Trophoblast cell (in vitro differentiated cells and primary cell): ENCODE measurements around the gene ASPG.

Experiments used
- DNase-seq, 2 donors: peaks; one replicate each; pipeline ENCODE4 v3.0.0-alpha.2; 2016
- H2AFZ ChIP-seq: 2 replicates; pipeline ENCODE4 v1.6.1; 2013; ENCODE audit warnings: low read length, moderate library complexity, mild to moderate bottlenecking; ENCODE audit not compliant: insufficient read depth, poor library complexity
- H2AK5ac ChIP-seq: 2 replicates; pipeline ENCODE4 v1.6.1; 2013; ENCODE audit warnings: mild to moderate bottlenecking, low read length
- H2BK120ac ChIP-seq: 2 replicates; pipeline ENCODE4 v1.6.1; 2013; ENCODE audit warnings: low read length, mild to moderate bottlenecking, moderate library complexity; ENCODE audit not compliant: insufficient read depth, poor library complexity
- H2BK12ac ChIP-seq: 2 replicates; pipeline ENCODE4 v1.6.1; 2013; ENCODE audit warnings: mild to moderate bottlenecking, low read length, moderate library complexity
- H2BK5ac ChIP-seq: 2 replicates; pipeline ENCODE4 v1.6.1; 2013; ENCODE audit warnings: low read length, low read depth, moderate library complexity, mild to moderate bottlenecking; ENCODE audit not compliant: poor library complexity
- H3K14ac ChIP-seq: 2 replicates; pipeline ENCODE4 v1.6.1; 2013; ENCODE audit warnings: mild to moderate bottlenecking, low read length
- H3K18ac ChIP-seq: 2 replicates; pipeline ENCODE4 v1.6.1; 2013; ENCODE audit warnings: mild to moderate bottlenecking, low read length
- H3K23ac ChIP-seq: 2 replicates; pipeline ENCODE4 v1.6.1; 2013; ENCODE audit warnings: low read length
- H3K27ac ChIP-seq: 2 replicates; pipeline ENCODE4 v1.5.1; 2013; ENCODE audit warnings: low read depth, mild to moderate bottlenecking, inconsistent platforms, low read length, moderate library complexity
- H3K27me3 ChIP-seq: 2 replicates; pipeline ENCODE4 v1.6.1; 2013; ENCODE audit warnings: inconsistent platforms, mild to moderate bottlenecking, low read length, moderate library complexity; ENCODE audit not compliant: insufficient read depth
- H3K36me3 ChIP-seq, 2 experiments: 1 replicate in 1 of 2; 2 replicates in 1 of 2; pipeline ENCODE4 v1.6.1; 2013; ENCODE audit warnings: low read length in 2 of 2, mild to moderate bottlenecking in 2 of 2, moderate library complexity in 1 of 2; ENCODE audit not compliant: insufficient read depth in 2 of 2, control insufficient read depth in 1 of 2
- H3K4ac ChIP-seq: 2 replicates; pipeline ENCODE4 v1.6.1; 2013; ENCODE audit warnings: low read depth, mild to moderate bottlenecking, low read length, moderate library complexity
- H3K4me1 ChIP-seq, 2 experiments: 1 replicate in 1 of 2; 2 replicates in 1 of 2; pipeline ENCODE4 v1.6.1; 2013; ENCODE audit warnings: low read length in 2 of 2, mild to moderate bottlenecking in 2 of 2, moderate library complexity in 1 of 2; ENCODE audit not compliant: insufficient read depth in 2 of 2, control insufficient read depth in 1 of 2
- H3K4me2 ChIP-seq: 2 replicates; pipeline ENCODE4 v1.6.1; 2013; ENCODE audit warnings: inconsistent platforms, mild to moderate bottlenecking, low read length, moderate library complexity
- H3K4me3 ChIP-seq: 2 replicates; pipeline ENCODE4 v1.5.1; 2013; ENCODE audit warnings: mild to moderate bottlenecking, low read depth, low read length, inconsistent platforms
- H3K79me1 ChIP-seq: one replicate; pipeline ENCODE4 v1.6.1; 2013; ENCODE audit warnings: low read length
- H3K79me2 ChIP-seq: 2 replicates; pipeline ENCODE4 v1.6.1; 2013; ENCODE audit warnings: low read length, mild to moderate bottlenecking; ENCODE audit not compliant: control insufficient read depth, insufficient read depth, poor library complexity
- H3K9ac ChIP-seq: 2 replicates; pipeline ENCODE4 v1.6.1; 2013; ENCODE audit warnings: mild to moderate bottlenecking, low read length
- H3K9me3 ChIP-seq: 2 replicates; pipeline ENCODE4 v1.6.1; 2013; ENCODE audit warnings: low read depth, mild to moderate bottlenecking, control low read depth, inconsistent platforms, low read length; ENCODE audit not compliant: insufficient read depth
- H4K12ac ChIP-seq: 2 replicates; pipeline ENCODE4 v1.6.1; 2013; ENCODE audit warnings: low read depth, mild to moderate bottlenecking, low read length, moderate library complexity
- H4K8ac ChIP-seq: 2 replicates; pipeline ENCODE4 v1.6.1; 2013; ENCODE audit warnings: low read depth, mild to moderate bottlenecking, low read length, moderate library complexity
- H4K91ac ChIP-seq: one replicate; pipeline ENCODE4 v1.6.1; 2013; ENCODE audit warnings: low read depth, mild to moderate bottlenecking, low read length, moderate library complexity
- WGBS: extraction: QIAGEN DNeasy Blood & Tissue Kit; methylation state at CpG from one replicate; pipeline ENCODE4 v1.1.7; 2013; ENCODE audit warnings: missing lambda C conversion rate; ENCODE audit not compliant: insufficient read length, insufficient coverage; ENCODE audit errors: extremely low coverage; 5-methylcytosine and 5-hydroxymethylcytosine counted together

Gene ASPG

DNA sequence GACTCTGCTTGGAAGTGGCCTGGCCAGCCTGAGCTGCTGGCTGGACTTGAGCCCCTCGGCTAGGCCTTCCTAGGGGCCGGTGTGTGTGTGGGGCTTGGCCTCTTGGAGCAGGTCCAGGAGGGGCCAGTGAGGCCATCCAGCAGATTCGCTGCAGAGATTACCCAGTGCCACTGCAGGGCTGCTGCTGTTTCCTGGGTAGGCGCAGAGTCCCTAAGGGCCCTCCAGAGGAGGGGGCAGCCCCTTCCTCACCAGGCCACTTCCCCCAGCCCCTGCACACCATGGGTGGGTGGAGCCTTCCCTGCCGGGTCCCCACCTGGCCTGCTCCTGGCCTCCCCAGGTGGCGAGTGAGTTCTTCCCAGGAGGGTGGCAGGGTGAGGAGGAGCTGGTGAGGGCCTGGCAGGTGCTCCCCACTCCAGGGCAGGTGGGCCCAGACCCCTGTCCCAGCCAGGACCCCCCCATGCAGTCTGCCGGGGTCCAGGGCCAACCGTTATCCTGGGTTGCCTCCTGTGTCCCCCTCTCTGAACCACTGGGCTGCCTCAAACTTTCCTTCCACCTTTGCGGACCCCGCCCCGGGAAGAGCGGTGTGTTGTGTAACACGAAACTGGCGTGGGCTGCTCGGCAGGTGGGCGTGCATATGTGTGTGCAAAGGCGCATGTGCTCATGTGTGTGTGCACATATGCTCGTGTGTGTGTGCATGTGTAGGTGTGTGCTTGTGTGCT, 25.1 kb downstream of the ASPG start:
- Histone ChIP-seq H3K4ac (no peak overlapping the region), H2BK5ac (no peak overlapping the region)
- no peak for DNase-seq

DNA sequence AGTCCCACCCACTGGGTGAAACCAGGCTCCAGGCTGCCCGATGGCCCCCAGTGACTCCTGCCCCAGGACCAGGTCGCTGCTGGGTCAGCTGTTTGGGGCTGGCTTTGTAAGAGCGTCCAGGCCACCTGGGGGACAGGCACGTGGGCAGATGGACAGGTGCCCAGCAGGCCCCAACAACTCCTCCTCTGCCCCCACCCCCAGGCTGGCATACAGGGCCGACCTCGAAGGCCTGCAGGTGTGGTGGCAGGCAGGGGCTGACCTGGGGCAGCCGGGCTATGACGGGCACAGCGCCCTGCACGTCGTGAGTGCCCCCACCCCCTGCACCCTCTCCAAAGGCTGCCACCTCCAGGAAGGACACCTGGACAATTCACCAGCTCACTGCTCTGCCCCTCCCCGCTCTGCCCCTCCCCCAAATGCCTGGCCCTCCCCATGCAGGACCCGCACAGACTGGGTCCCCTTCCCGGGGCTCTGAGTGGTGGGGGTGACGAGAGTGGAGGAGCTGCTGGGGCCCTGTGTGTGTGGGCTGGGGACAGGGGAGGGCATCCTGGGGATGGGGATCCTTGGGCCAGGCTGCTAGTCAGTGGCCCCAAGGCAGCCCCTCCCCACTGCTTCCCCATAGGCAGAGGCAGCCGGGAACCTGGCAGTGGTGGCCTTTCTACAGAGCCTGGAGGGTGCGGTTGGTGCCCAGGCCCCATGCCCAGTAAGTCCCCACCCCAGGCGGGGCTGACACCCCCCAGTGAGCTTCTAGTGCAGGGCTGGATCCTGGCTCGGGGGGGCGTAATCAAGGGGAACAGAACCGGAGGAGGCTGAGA, 26.0 kb downstream of the ASPG start:
- Histone ChIP-seq H2AFZ (no peak overlapping the region), H3K4me1 (peaks cover 11 to 15% of the 10 kb centered on the region in 2 experiments), H4K12ac (no peak overlapping the region), H3K27me3 (no peaks in the 10 kb centered on the region), H2BK12ac (no peak overlapping the region), H2BK120ac (no peak overlapping the region), H3K18ac (no peak overlapping the region), H3K4me3 (peak overlapping the region; percentile 31), H3K36me3 (no peaks in the 10 kb centered on the region), H3K23ac (no peak overlapping the region), H3K27ac (no peak overlapping the region), H2AK5ac (no peak overlapping the region), H3K14ac (no peak overlapping the region), H4K8ac (no peak overlapping the region), H4K91ac (no peak overlapping the region), H3K4me2 (no peak overlapping the region), H3K9me3 (no peaks in the 10 kb centered on the region), H3K79me1 (peaks cover 4% of the 10 kb centered on the region), H3K9ac (no peak overlapping the region), H3K79me2 (peaks cover 3% of the 10 kb centered on the region), H3K4ac (no peak overlapping the region), H2BK5ac (no peak overlapping the region)
- no CpG with 5 or more reads among the region's 21 CpGs for WGBS
- DNase-seq = no peak

More for the DNA sequence above, 25.1 kb downstream of the ASPG start:
- no peak overlapping the region for H2BK12ac ChIP-seq
- H2AFZ ChIP-seq = no peak overlapping the region
- no peak overlapping the region for H3K27ac ChIP-seq
- no peaks in the 10 kb centered on the region for H3K79me1 ChIP-seq
- H3K14ac ChIP-seq = no peak overlapping the region
- peak overlapping the region; percentile 31 for H3K4me3 ChIP-seq
- H3K4me1 ChIP-seq = peaks cover 5 to 6% of the 10 kb centered on the region in 2 experiments
- H3K36me3 ChIP-seq = no peaks in the 10 kb centered on the region
- no peaks in the 10 kb centered on the region for H3K27me3 ChIP-seq
- H3K79me2 ChIP-seq = no peaks in the 10 kb centered on the region
- H2AK5ac ChIP-seq = no peak overlapping the region
- H4K91ac ChIP-seq = no peak overlapping the region
- no peak overlapping the region for H3K4me2 ChIP-seq
- no peak overlapping the region for H2BK120ac ChIP-seq
- H3K23ac ChIP-seq = no peak overlapping the region
- H3K9ac ChIP-seq = no peak overlapping the region
- H4K12ac ChIP-seq = no peak overlapping the region
- no peaks in the 10 kb centered on the region for H3K9me3 ChIP-seq
- whole genome bisulfite sequencing = no CpG with 5 or more reads among the region's 18 CpGs
- H4K8ac ChIP-seq = no peak overlapping the region
- no peak overlapping the region for H3K18ac ChIP-seq

DNA sequence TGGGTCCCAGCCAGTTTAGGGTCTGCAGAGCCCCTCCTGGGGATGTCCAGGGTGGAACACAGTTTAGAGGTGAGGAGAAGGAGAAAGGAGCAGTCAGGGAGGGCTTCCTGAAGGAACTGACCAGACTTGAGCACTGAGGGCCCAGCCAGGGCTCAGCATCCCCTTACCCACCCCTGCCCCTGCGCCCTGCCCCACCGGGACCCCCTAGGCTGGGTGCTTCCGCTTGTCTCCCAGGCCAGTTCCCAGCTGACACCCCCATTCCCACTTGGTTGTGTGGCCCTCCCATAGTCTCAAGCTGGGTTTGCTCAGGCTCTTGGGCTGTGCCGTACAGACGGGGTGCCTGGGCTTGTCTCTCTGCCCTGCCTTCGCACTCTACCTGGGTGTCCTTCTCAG, 26.6 kb downstream of the ASPG start:
- H2BK12ac ChIP-seq = no peak overlapping the region
- no peak overlapping the region for H3K4me3 ChIP-seq
- H3K9ac ChIP-seq = no peak overlapping the region
- H3K4me1 ChIP-seq = peaks cover 15 to 18% of the 10 kb centered on the region in 2 experiments
- no peak overlapping the region for H2BK5ac ChIP-seq
- no peak overlapping the region for H2BK120ac ChIP-seq
- WGBS = no CpG with 5 or more reads among the region's 6 CpGs
- H3K79me2 ChIP-seq = peaks cover 5% of the 10 kb centered on the region
- H3K9me3 ChIP-seq = no peaks in the 10 kb centered on the region
- no peak overlapping the region for H3K27ac ChIP-seq
- no peak for DNase-seq
- H3K36me3 ChIP-seq = no peaks in the 10 kb centered on the region
- no peak overlapping the region for H4K8ac ChIP-seq
- peaks cover under 1% of the 10 kb centered on the region for H3K27me3 ChIP-seq
- no peak overlapping the region for H2AFZ ChIP-seq
- H4K91ac ChIP-seq = no peak overlapping the region
- H2AK5ac ChIP-seq = no peak overlapping the region
- H3K4ac ChIP-seq = no peak overlapping the region
- no peak overlapping the region for H3K23ac ChIP-seq
- peaks cover 8% of the 10 kb centered on the region for H3K79me1 ChIP-seq
- H3K4me2 ChIP-seq = no peak overlapping the region
- H3K18ac ChIP-seq = no peak overlapping the region
- no peak overlapping the region for H3K14ac ChIP-seq
- no peak overlapping the region for H4K12ac ChIP-seq

DNA sequence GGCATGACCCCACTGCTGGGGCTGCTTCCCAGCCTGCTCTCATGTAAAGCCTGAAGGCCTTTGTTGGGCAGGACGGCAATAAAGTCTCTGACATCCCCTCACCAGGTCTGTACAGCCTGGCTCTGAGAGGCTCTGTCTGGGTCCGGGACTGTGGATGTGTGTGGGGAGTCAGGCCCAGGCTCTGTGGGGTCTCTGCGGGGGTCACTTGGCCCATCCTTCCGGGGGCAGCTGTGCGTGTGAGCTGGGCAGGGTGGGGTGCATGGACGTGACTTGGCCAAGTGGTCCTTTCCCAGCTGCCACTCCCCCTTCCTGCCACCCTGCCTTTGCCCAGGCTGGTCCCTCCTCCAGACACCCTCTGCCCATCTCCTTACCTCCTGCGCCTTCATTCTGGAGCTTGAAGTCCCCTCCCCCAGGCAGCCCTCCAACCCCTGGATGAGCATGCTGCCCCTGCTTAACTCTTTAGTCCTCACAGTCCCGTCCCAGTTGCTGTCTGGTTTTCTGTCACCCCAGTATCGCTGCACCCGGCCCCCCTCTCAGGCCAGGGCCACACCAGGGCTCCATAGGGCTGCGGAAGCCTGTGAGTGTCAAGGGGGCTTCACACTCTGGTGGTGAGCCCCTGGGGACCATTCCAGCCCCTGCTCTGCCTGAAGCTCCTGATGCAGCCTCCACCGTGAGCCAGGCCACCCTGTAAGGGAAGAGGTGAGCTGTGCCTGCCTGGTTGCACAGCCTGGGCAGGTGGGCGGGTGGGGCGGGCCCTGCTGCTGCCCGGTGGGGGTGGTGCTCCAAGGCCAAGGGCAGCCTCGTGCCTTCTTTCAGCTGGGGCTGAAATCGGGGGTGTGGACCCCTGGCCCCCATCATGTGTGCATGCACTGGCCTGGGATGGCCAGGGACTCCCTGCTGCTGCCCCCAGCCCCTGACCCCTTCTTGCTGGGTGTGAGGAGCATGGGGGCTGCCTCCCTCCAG, 27.4 kb downstream of the ASPG start:
- H4K12ac ChIP-seq = no peak overlapping the region
- H3K27me3 ChIP-seq = peaks cover 2% of the 10 kb centered on the region

More for the DNA sequence above, 27.4 kb downstream of the ASPG start:
- no CpG with 5 or more reads among the region's 17 CpGs for WGBS
- H3K9me3 ChIP-seq = peaks cover 3% of the 10 kb centered on the region
- H3K4me1 ChIP-seq = peaks cover 23 to 24% of the 10 kb centered on the region in 2 experiments
- no peak overlapping the region for H3K18ac ChIP-seq
- no peak overlapping the region for H2BK5ac ChIP-seq
- no peak overlapping the region for H3K4me2 ChIP-seq
- H3K4ac ChIP-seq = no peak overlapping the region
- peaks cover 15% of the 10 kb centered on the region for H3K79me1 ChIP-seq
- H3K23ac ChIP-seq = no peak overlapping the region
- H3K14ac ChIP-seq = no peak overlapping the region
- H3K79me2 ChIP-seq = peaks cover 9% of the 10 kb centered on the region
- H3K9ac ChIP-seq = no peak overlapping the region
- no peak overlapping the region for H2BK12ac ChIP-seq
- H2AFZ ChIP-seq = no peak overlapping the region
- no peak overlapping the region for H4K8ac ChIP-seq
- H2BK120ac ChIP-seq = no peak overlapping the region
- no peak overlapping the region for H3K27ac ChIP-seq
- no peak overlapping the region for H3K4me3 ChIP-seq
- DNase-seq = no peak
- H2AK5ac ChIP-seq = no peak overlapping the region
- H4K91ac ChIP-seq = no peak overlapping the region
- no peaks in the 10 kb centered on the region for H3K36me3 ChIP-seq
